GM23338 (cell line): ENCODE results near the gene RPS26. TPM values are rescaled to one million over a fixed set of nuclear protein-coding genes. Genes with fewer than 3 reads are reported as not detected.
A peak's percentile ranks its signal among the peaks of the same experiment; 100 is the strongest.

Source experiments
- ATAC-seq: fragments of 200-7000 bp; cut with Tn5 transposase; 3 replicates; pipeline ENCODE4 v1.9.1; 2020
- DNase-seq: peaks from one replicate; pipeline ENCODE4 v3.0.0-alpha.2; 2015; ENCODE audit warnings: low spot score
- H2AFZ ChIP-seq: fragments of 200-600 bp; sonication (generic); 2 replicates; pipeline ENCODE4 v1.8.0; 2016; ENCODE audit warnings: antibody characterized with exemption, mild to moderate bottlenecking, moderate library complexity
- H3F3A ChIP-seq: fragments of 200-600 bp; sonication (generic); replicated peaks from 2 replicates; pipeline ENCODE4 v1.8.0; 2017; ENCODE audit warnings: antibody characterized with exemption, mixed run types, low read depth
- H3K27ac ChIP-seq: fragments of 200-600 bp; sonication (generic); 2 replicates; pipeline ENCODE4 v1.6.1; 2016; ENCODE audit warnings: low read depth
- H3K27me3 ChIP-seq: fragments of 200-600 bp; sonication (generic); 2 replicates; pipeline ENCODE4 v1.8.0; 2016; ENCODE audit warnings: mild to moderate bottlenecking, mixed run types, moderate library complexity; ENCODE audit not compliant: insufficient read depth
- H3K36me3 ChIP-seq: fragments of 200-600 bp; sonication (generic); 2 replicates; pipeline ENCODE4 v1.8.0; 2016; ENCODE audit warnings: mild to moderate bottlenecking; ENCODE audit not compliant: insufficient read depth
- H3K4me1 ChIP-seq: fragments of 200-600 bp; sonication (generic); 2 replicates; pipeline ENCODE4 v1.8.0; 2016; ENCODE audit warnings: mild to moderate bottlenecking, moderate library complexity; ENCODE audit not compliant: insufficient read depth
- H3K4me2 ChIP-seq: fragments of 200-600 bp; sonication (generic); 2 replicates; pipeline ENCODE4 v1.7.1; 2017; ENCODE audit warnings: mixed run types
- H3K4me3 ChIP-seq: fragments of 200-600 bp; sonication (generic); 2 replicates; pipeline ENCODE4 v1.6.1; 2016; ENCODE audit warnings: mixed run types
- H3K79me2 ChIP-seq: fragments of 200-600 bp; sonication (generic); replicated peaks from 2 replicates; pipeline ENCODE4 v1.8.0; 2017; ENCODE audit warnings: mild to moderate bottlenecking; ENCODE audit not compliant: insufficient read depth
- H3K9me2 ChIP-seq: fragments of 200-600 bp; sonication (generic); 2 replicates; pipeline ENCODE4 v1.8.0; 2017; ENCODE audit not compliant: insufficient read depth
- H4K20me1 ChIP-seq: fragments of 200-600 bp; sonication (generic); replicated peaks from 2 replicates; pipeline ENCODE4 v1.8.0; 2017; ENCODE audit warnings: mild to moderate bottlenecking; ENCODE audit not compliant: insufficient read depth
- H3K27ac Mint-ChIP-seq: 2 replicates; pipeline ENCODE4 v1.8.0; 2020; ENCODE audit warnings: inconsistent platforms, mild to moderate bottlenecking, moderate library complexity, mixed read lengths
- H3K27me3 Mint-ChIP-seq: 3 replicates; pipeline ENCODE4 v1.8.0; 2022; ENCODE audit warnings: low read depth, mild to moderate bottlenecking, moderate library complexity, mixed read lengths, inconsistent platforms; ENCODE audit not compliant: insufficient read depth, poor library complexity
- H3K36me3 Mint-ChIP-seq: 3 replicates; pipeline ENCODE4 v1.8.0; 2021; ENCODE audit warnings: low read depth, mild to moderate bottlenecking, inconsistent platforms, moderate library complexity, mixed read lengths
- H3K4me1 Mint-ChIP-seq: 3 replicates; pipeline ENCODE4 v1.8.0; 2020; ENCODE audit warnings: mild to moderate bottlenecking, inconsistent platforms, mixed read lengths
- H3K4me3 Mint-ChIP-seq: 3 replicates; pipeline ENCODE4 v1.8.0; 2021; ENCODE audit warnings: moderate library complexity, mild to moderate bottlenecking, inconsistent platforms, mixed read lengths
- H3K9me3 Mint-ChIP-seq: 3 replicates; pipeline ENCODE4 v1.8.0; 2020; ENCODE audit warnings: moderate library complexity, mild to moderate bottlenecking, inconsistent platforms, mixed read lengths
- CREB1 ChIP-seq: fragments of 250-450 bp; sonication (Bioruptor Pico); IDR thresholded peaks from 2 replicates; pipeline ENCODE4 v1.5.0; 2020; ENCODE audit warnings: low read depth, mild to moderate bottlenecking, moderate library complexity
- EZH2phosphoT487 ChIP-seq: fragments of 200-600 bp; sonication (generic); IDR thresholded peaks from one replicate; pipeline ENCODE4 v1.8.1; 2018; ENCODE audit warnings: antibody characterized with exemption; ENCODE audit not compliant: unreplicated experiment
- JUNB ChIP-seq: IDR thresholded peaks from one replicate; pipeline ENCODE4 v1.6.1; 2016; ENCODE audit warnings: antibody characterized with exemption; ENCODE audit not compliant: unreplicated experiment
- NANOG ChIP-seq: IDR thresholded peaks from 2 replicates; pipeline ENCODE4 v1.6.1; 2016; ENCODE audit warnings: antibody characterized with exemption, borderline replicate concordance
- POLR2AphosphoS5 ChIP-seq: IDR thresholded peaks from 2 replicates; pipeline ENCODE4 v1.6.1; 2016; ENCODE audit warnings: antibody characterized with exemption, low read depth
- STAT1 ChIP-seq: IDR thresholded peaks from one replicate; pipeline ENCODE4 v1.6.1; 2016; ENCODE audit warnings: antibody characterized with exemption; ENCODE audit not compliant: unreplicated experiment
- ZNF114 ChIP-seq: fragments of 250-450 bp; sonication (Bioruptor Pico); IDR thresholded peaks from 2 replicates; pipeline ENCODE4 v1.5.0; 2020; ENCODE audit warnings: mild to moderate bottlenecking, moderate library complexity
- ZNF331 ChIP-seq: fragments of 250-450 bp; sonication (Bioruptor Pico); IDR thresholded peaks from 2 replicates; pipeline ENCODE4 v1.5.0; 2020; ENCODE audit warnings: low read depth, mild to moderate bottlenecking, moderate library complexity
- polyA plus RNA-seq: library from polyadenylated mRNA; unstranded; fragments of >200 nt; fragmentation: Nextera tagmentation; extraction: Ambion mirVana; gene quantifications from 2 replicates; pipeline ENCODE4 v1.2.1, GENCODE V29; 2016
- total RNA-seq: library from RNA; depleted of rRNA; stranded (reverse); fragments of >200 nt; shearing (Covaris generic); gene quantifications from 2 replicates; pipeline ENCODE4 v1.2.3, GENCODE V29; 2014
- TF ChIP-seq, protein P1 (sequence below), 2 experiments: fragments of 200-600 bp in 1 of 2; sonication (generic) in 1 of 2; conservative IDR thresholded peaks; 2 replicates each; pipeline versions ENCODE4 v1.5.1 to v1.6.1; 2016 to 2017; ENCODE audit warnings: antibody characterized with exemption in 2 of 2, low read depth in 2 of 2, mild to moderate bottlenecking in 2 of 2, moderate library complexity in 1 of 2
- TF ChIP-seq, protein P2 (sequence below): IDR thresholded peaks from one replicate; pipeline ENCODE4 v1.6.1; 2018; ENCODE audit warnings: antibody characterized with exemption; ENCODE audit not compliant: unreplicated experiment

RPS26 gene
- total and polyA plus RNA-seq, 2 experiments from 2014 or later, result 655 to 772 TPM

DNA sequence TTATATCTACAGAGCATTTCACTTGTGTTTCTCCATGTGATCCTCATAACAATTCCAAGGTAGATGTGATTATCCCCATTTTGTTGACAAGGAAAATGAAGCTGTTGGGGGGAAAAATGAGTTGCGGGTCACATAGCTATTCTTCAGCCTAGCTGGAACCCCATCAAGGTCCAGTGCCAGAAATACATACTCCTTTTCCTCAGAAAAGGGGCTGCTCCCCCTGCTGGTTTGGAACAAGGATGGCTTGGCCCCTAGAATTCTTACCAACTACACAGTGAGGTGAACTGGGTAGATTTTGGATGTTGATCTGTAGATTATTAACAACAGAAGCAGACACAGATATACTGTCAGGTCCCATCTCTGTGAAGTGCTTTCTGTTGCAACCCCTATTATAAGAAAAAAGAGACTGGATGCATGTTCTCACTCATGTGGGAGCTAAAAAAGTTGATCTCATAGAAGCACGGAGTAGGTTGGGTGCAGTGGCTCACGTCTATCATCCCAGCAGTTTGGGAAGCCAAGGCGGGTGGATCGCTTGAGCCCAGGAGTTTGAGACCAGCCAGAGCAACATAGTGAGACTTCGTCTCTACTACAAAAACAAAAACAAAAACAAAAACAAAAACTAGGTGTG, 11.9 kb upstream of the RPS26 start:
- Mint-ChIP-seq H3K4me1 (no peaks in the 10 kb centered on the region), H3K27me3 (peaks cover 6% of the 10 kb centered on the region), H3K27ac (peak overlapping the region; percentile 28; the same call in 1 of the 2 replicates), H3K36me3 (peaks cover 78% of the 10 kb centered on the region), H3K4me3 (no peak overlapping the region; the same call in 2 of the 3 replicates), H3K9me3 (no peaks in the 10 kb centered on the region)
- no peak for TF ChIP-seq ZNF114 (CRISPR knock-in tag)
- TF ChIP-seq, protein P1, sequence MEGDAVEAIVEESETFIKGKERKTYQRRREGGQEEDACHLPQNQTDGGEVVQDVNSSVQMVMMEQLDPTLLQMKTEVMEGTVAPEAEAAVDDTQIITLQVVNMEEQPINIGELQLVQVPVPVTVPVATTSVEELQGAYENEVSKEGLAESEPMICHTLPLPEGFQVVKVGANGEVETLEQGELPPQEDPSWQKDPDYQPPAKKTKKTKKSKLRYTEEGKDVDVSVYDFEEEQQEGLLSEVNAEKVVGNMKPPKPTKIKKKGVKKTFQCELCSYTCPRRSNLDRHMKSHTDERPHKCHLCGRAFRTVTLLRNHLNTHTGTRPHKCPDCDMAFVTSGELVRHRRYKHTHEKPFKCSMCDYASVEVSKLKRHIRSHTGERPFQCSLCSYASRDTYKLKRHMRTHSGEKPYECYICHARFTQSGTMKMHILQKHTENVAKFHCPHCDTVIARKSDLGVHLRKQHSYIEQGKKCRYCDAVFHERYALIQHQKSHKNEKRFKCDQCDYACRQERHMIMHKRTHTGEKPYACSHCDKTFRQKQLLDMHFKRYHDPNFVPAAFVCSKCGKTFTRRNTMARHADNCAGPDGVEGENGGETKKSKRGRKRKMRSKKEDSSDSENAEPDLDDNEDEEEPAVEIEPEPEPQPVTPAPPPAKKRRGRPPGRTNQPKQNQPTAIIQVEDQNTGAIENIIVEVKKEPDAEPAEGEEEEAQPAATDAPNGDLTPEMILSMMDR (conservative IDR thresholded peaks at IDR 0.05; ENCODE audit: low read depth in 2 of 2), result peak; percentile 80
- H3K9me2 ChIP-seq, result no peaks in the 10 kb centered on the region
- no peaks in the 10 kb centered on the region; the same call in 1 of the 2 replicates for H3K36me3 ChIP-seq
- H3K27me3 ChIP-seq, result no peaks in the 10 kb centered on the region
- H3K4me3 ChIP-seq, result no peak overlapping the region
- no peaks in the 10 kb centered on the region for H3F3A ChIP-seq
- no peaks in the 10 kb centered on the region for H3K79me2 ChIP-seq
- H3K4me1 ChIP-seq, result no peaks in the 10 kb centered on the region
- no peaks in the 10 kb centered on the region for H4K20me1 ChIP-seq
- no peak overlapping the region for H2AFZ ChIP-seq
- peak; percentile 91 for ATAC-seq
- H3K4me2 ChIP-seq, result no peak overlapping the region
- H3K27ac ChIP-seq, result 0 out of 2 replicates have a peak overlapping the region, but pooled peaks have one; percentile 45
- peak; percentile 84 for DNase-seq

DNA sequence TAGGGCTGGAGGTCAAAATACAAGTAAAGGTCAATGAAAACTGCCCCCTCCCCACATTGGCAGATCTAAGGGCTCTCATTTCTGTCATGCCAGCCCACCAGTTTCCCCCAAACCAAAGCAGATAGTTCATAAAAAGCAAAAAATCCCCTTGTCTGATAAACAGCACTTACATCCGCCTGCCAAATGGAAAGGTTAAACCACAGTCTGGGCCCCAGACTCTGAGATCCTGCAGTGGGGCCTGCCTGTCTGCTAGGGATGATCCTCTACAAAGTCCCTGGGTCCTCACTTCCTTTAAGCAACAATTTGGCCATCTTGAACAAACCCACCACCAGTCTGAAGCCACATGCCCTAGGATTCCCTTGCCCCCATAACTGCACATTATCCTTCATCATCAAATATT, 9.7 kb upstream of the RPS26 start:
- no peak overlapping the region for H2AFZ ChIP-seq
- H3K36me3 ChIP-seq, result no peaks in the 10 kb centered on the region; the same call in 1 of the 2 replicates
- no peak overlapping the region for H3K4me2 ChIP-seq
- ATAC-seq (no peak), DNase-seq (no peak)
- H3K27ac ChIP-seq, result no peak overlapping the region
- no peaks in the 10 kb centered on the region for H3K27me3 ChIP-seq
- Mint-ChIP-seq H3K27ac (no peak overlapping the region), H3K4me3 (no peak overlapping the region; the same call in 2 of the 3 replicates), H3K9me3 (no peaks in the 10 kb centered on the region), H3K36me3 (peaks cover 69% of the 10 kb centered on the region), H3K4me1 (peaks cover 2% of the 10 kb centered on the region; the same call in 2 of the 3 replicates), H3K27me3 (peaks cover 2% of the 10 kb centered on the region)
- no peak overlapping the region for H3K4me3 ChIP-seq
- H3K4me1 ChIP-seq, result no peaks in the 10 kb centered on the region
- no peak for TF ChIP-seq CREB1 (CRISPR knock-in tag)
- no peaks in the 10 kb centered on the region for H3K9me2 ChIP-seq
- no peaks in the 10 kb centered on the region for H4K20me1 ChIP-seq
- H3K79me2 ChIP-seq, result no peaks in the 10 kb centered on the region
- H3F3A ChIP-seq, result no peaks in the 10 kb centered on the region

DNA sequence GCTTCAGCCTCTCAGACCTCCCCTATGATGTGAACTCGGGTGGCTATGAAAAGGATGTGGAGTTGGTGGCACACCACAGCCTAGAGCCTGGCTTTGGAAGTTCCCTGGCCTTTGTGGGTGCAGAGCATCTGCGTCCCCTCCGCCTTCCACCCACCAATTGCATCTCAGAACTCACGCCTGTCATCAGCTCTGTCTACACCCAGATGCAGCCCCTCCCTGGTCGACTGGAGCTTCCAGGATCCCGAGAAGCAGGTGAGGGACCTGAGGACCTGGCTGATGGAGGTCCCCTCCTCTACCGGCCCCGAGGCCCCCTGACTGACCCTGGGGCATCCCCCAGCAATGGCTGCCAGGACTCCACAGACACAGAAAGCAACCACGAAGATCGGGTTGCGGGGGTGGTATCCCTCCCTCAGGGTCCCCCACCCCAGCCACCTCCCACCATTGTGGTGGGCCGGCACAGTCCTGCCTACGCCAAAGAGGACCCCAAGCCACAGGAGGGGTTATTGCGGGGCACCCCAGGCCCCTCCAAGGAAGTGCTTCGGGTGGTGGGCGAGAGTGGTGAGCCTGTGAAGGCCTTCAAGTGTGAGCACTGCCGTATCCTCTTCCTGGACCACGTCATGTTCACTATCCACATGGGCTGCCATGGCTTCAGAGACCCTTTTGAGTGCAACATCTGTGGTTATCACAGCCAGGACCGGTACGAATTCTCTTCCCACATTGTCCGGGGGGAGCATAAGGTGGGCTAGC, 7.0 kb upstream of the RPS26 start:
- Histone ChIP-seq H3K27ac (no peak overlapping the region), H3K9me2 (no peaks in the 10 kb centered on the region), H3K4me1 (peaks cover 5% of the 10 kb centered on the region), H3K79me2 (no peaks in the 10 kb centered on the region), H3K27me3 (no peaks in the 10 kb centered on the region), H4K20me1 (no peaks in the 10 kb centered on the region), H3F3A (no peaks in the 10 kb centered on the region), H3K4me3 (no peak overlapping the region), H2AFZ (no peak overlapping the region), H3K4me2 (no peak overlapping the region), H3K36me3 (no peaks in the 10 kb centered on the region; the same call in 1 of the 2 replicates)
- ATAC-seq, result no peak
- Mint-ChIP-seq H3K4me1 (peaks cover 17% of the 10 kb centered on the region), H3K9me3 (no peaks in the 10 kb centered on the region; the same call in 2 of the 3 replicates), H3K27me3 (peaks cover 2% of the 10 kb centered on the region), H3K27ac (no peak overlapping the region), H3K36me3 (peaks cover 46% of the 10 kb centered on the region), H3K4me3 (no peak overlapping the region)
- no peak for DNase-seq
- TF ChIP-seq ZNF331 (CRISPR knock-in tag) (no peak), NANOG (no peak), EZH2phosphoT487 (no peak), STAT1 (no peak), POLR2AphosphoS5 (no peak), JUNB (no peak), CREB1 (CRISPR knock-in tag) (no peak), ZNF114 (CRISPR knock-in tag) (no peak)
- TF ChIP-seq, protein P1 (conservative IDR thresholded peaks at IDR 0.05; ENCODE audit: low read depth in 2 of 2), result no peak
- TF ChIP-seq, protein P2, sequence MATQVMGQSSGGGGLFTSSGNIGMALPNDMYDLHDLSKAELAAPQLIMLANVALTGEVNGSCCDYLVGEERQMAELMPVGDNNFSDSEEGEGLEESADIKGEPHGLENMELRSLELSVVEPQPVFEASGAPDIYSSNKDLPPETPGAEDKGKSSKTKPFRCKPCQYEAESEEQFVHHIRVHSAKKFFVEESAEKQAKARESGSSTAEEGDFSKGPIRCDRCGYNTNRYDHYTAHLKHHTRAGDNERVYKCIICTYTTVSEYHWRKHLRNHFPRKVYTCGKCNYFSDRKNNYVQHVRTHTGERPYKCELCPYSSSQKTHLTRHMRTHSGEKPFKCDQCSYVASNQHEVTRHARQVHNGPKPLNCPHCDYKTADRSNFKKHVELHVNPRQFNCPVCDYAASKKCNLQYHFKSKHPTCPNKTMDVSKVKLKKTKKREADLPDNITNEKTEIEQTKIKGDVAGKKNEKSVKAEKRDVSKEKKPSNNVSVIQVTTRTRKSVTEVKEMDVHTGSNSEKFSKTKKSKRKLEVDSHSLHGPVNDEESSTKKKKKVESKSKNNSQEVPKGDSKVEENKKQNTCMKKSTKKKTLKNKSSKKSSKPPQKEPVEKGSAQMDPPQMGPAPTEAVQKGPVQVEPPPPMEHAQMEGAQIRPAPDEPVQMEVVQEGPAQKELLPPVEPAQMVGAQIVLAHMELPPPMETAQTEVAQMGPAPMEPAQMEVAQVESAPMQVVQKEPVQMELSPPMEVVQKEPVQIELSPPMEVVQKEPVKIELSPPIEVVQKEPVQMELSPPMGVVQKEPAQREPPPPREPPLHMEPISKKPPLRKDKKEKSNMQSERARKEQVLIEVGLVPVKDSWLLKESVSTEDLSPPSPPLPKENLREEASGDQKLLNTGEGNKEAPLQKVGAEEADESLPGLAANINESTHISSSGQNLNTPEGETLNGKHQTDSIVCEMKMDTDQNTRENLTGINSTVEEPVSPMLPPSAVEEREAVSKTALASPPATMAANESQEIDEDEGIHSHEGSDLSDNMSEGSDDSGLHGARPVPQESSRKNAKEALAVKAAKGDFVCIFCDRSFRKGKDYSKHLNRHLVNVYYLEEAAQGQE, result no peak
